KG1 (cell line): ENCODE results near the gene LYSMD3.

Source experiments
- DNase-seq: peaks from one replicate; lab custom pipeline; 2025; lab: John Stamatoyannopoulos, UW

Gene LYSMD3

GRCh38 chr5:90479611-90480385, 49.6 kb downstream of the LYSMD3 start:
- no peak for DNase-seq

GRCh38 chr5:90477621-90478215, 51.7 kb downstream of the LYSMD3 start:
- no peak for DNase-seq

GRCh38 chr5:90477073-90477472, 52.3 kb downstream of the LYSMD3 start:
- DNase-seq, result no peak

- no peak for DNase-seq
These were observed 53.0 kb downstream of the LYSMD3 start for GRCh38 chr5:90476391-90476790.

GRCh38 chr5:90475436-90475980, 53.9 kb downstream of the LYSMD3 start:
- DNase-seq, result no peak

- peak; percentile 43 for DNase-seq
These were observed 54.9 kb downstream of the LYSMD3 start, which contains the start of the genes MBLAC2 and POLR3G for GRCh38 chr5:90474235-90475107. Gene MBLAC2 (minus strand): TSS chr5:90474771. CDS start chr5:90474292, 479 bp downstream. Gene POLR3G (plus strand): TSS chr5:90474864. CDS start chr5:90485568, 10,704 bp downstream.

GRCh38 chr5:90473396-90474234, 55.8 kb downstream of the LYSMD3 start:
- no peak for DNase-seq

- no peak for DNase-seq
These were observed 56.5 kb downstream of the LYSMD3 start for GRCh38 chr5:90472783-90473395.
